Measurements from ENCODE around the gene KRCC1.
"Not testable (repeated sequence)": the region's sequence is repeated elsewhere in the genome, so short reads cannot be mapped to it uniquely, and the experiment has no call there.

The KRCC1 gene

DNA sequence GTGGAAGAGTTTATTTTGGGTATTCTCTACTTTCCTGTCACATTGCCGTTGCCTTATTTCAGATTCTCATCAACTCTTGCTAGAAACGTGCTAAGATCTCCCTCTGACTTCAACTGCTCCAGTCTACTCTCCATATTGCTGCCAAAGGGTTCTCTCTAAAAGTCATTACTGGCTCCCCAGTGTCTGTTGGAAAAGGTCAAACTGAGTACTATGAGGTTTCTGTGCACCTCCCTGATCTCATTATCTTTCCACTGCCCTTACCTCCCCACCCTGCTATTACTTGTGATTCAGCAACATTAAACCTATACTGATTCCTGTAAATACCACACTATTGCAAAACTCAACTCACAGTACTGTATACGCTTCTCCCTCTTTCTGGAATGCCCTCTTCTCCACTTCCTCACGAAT lies 1.9 kb upstream of the KRCC1 start:
- TF ChIP-seq POLR2AphosphoS5 (IDR thresholded peaks at IDR 0.05; ENCODE audit: low read depth, low read length) (no peak), TAF1 (IDR thresholded peaks at IDR 0.05; ENCODE audit: borderline replicate concordance, low read depth, low read length) (no peak), POLR2A (IDR thresholded peaks at IDR 0.05; ENCODE audit: low read depth, low read length) (no peak)
- DNase-seq (ENCODE audit: insufficient read length) (no peak), FAIRE-seq (no peak)

DNA sequence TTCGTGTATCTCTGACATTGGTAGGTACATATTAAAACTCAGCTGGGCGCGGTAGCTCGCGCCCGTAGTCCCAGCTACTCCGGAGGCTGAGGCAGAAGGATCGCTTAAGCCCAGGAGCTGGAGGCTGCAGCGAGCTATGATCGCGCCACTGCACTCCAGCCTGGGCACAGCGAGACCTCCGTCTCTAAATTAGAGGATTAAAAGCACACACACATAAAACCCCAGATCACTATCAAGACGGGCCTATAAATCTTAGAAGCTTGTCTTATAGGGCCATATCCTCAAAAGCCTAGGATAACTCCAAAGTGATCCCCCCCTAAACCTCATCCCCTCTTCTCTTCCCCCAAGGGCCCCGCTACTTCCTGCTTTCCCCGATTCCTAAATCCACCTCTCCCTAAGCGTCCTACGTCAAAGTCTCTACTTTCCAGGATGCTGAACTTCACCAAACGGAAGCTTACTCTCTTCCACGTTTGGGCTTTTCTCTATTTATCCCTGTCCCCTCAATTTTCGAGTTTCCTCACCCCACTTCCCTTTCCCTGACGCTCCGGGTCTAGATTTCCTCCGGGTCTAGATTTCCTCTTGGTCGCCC lies 707 bp downstream of the KRCC1 start:
- FAIRE-seq, result no peak
- TF ChIP-seq POLR2AphosphoS5 (IDR thresholded peaks at IDR 0.05; ENCODE audit: low read depth, low read length) (no peak), POLR2A (IDR thresholded peaks at IDR 0.05; ENCODE audit: low read depth, low read length) (no peak), TAF1 (IDR thresholded peaks at IDR 0.05; ENCODE audit: borderline replicate concordance, low read depth, low read length) (no peak)
- DNase-seq (ENCODE audit: insufficient read length), result peak; percentile 16

DNA sequence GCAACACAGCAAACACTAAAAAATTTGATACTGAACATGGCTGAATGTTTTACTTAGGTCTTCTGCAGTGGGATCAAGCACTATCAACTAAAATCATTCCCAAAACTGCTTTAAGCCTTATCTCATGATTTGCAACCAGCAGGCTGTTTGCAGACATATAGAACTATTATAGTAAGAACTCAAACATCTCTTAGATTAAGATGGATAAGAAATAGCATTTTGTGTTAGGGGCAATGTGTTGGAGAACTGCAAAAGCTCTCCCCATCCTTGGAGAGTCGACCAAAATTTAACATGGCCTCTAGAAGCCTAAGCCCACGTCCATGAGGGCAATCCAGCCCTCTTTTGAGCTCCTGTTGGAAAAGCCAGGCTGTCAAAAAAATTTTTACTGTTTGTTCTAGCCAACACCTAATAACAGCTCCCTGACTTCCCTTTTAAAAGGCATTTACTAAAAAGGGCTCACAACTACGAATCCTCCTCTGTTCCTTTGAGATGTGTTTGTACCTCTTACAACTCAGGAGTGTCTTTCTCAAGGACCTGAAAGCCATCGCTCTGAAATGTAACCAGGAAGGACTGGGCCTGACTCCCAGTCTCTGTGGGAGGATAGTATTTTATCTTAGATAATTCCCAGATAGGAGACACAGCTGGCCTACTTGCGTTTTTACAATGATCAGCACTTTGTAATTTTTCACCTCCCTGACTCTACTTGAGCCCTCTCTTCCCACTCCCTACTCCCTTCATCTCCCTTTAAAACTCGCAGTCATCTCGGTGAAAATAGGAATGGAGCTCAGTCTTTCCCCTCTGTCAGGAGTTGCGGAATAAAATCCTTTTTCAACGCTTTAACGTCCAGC lies 1.4 kb downstream of the KRCC1 start:
- DNase-seq (ENCODE audit: insufficient read length) (no peak), FAIRE-seq (no peak)
- no peak; the same call in 1 of the 2 replicates for TF ChIP-seq POLR2A (IDR thresholded peaks at IDR 0.05; ENCODE audit: low read depth, low read length)
- no peak for TF ChIP-seq POLR2AphosphoS5 (IDR thresholded peaks at IDR 0.05; ENCODE audit: low read depth, low read length)
- no peak for TF ChIP-seq TAF1 (IDR thresholded peaks at IDR 0.05; ENCODE audit: borderline replicate concordance, low read depth, low read length)

DNA sequence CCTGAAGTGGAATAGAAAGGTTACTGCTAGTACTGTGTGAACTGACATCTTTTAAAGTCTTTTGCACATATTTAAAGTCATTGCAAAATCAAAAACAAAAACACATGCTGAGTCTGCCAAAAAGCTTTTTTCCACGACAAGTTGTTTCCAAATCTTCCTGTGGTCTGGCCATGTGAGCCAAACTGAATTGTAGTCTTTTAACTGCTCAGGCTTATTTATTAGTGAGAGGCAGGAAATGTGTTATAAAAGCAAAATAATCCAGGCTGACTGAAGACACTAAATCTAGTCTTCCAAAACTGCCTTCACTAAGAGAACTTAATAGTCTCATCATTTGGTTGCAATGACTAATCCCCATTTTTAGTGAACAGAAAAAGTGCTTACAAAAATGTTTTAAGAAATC lies 2.3 kb downstream of the KRCC1 start:
- TF ChIP-seq POLR2AphosphoS5 (IDR thresholded peaks at IDR 0.05; ENCODE audit: low read depth, low read length), result no peak
- no peak for DNase-seq (ENCODE audit: insufficient read length)
- FAIRE-seq, result no peak

DNA sequence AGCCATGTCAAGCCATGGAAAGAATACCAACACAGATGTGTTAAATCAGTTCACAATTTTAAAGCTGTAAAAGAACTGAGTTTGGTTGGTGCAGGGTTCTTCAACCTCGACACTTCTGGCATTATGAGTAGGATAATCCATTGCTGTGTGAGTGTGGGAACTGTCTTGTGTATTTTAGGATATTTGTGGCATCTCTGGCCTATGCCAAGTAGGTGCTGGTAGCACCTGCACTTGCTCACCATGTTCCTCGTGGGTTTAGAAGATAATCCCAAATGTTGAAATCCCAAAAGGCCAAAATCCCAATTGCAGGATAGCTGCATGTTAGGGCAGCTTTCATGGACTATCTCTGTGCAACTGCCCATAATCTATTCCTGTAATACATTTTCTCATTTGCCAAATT lies 3.8 kb downstream of the KRCC1 start:
- FAIRE-seq, result no peak
- DNase-seq (ENCODE audit: insufficient read length), result no peak
- no peak for TF ChIP-seq TAF1 (IDR thresholded peaks at IDR 0.05; ENCODE audit: borderline replicate concordance, low read depth, low read length)
- TF ChIP-seq POLR2AphosphoS5 (IDR thresholded peaks at IDR 0.05; ENCODE audit: low read depth, low read length), result no peak; the same call in 1 of the 2 replicates
- TF ChIP-seq POLR2A (IDR thresholded peaks at IDR 0.05; ENCODE audit: low read depth, low read length), result no peak

DNA sequence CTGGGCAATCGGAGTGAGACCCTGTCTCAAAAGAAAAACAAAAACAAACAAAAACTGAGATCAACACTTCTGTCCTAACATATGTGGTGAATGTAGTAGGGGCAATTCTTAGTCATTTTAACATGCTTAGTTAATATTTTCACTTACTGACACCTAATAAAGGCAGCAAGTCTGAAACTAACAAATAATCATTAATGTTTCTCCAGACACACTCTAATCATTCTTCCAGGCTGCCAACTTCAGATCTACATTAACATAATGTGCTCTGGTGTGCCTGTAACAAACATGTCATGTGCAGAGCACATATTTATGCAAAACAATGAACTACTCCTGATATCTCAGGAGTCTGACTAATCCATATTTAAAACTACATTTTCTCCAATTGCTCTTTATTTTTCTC lies 6.0 kb downstream of the KRCC1 start:
- DNase-seq (ENCODE audit: insufficient read length) (no peak), FAIRE-seq (no peak)
- TF ChIP-seq POLR2AphosphoS5 (IDR thresholded peaks at IDR 0.05; ENCODE audit: low read depth, low read length) (no peak), TAF1 (IDR thresholded peaks at IDR 0.05; ENCODE audit: borderline replicate concordance, low read depth, low read length) (no peak), POLR2A (IDR thresholded peaks at IDR 0.05; ENCODE audit: low read depth, low read length) (no peak)

DNA sequence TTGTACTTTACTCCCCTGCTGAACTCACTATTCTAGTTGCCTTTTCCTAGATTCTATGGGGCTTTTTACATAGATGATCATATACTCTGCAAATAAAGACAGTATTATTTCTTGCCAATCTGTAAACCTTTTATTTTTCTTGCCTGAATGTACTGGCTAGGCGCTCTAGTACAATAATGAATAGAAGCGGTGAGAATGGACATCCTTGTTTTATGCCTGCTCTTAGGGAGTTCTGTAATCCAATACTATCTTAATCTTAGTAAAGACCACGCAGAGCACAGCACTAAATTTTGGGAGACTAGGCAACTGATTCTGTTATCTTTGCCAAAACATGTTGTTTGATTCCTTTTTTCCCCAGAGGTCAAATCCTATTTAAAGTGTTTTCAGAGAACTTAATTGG lies 7.0 kb downstream of the KRCC1 start:
- no peak for FAIRE-seq
- no peak for TF ChIP-seq POLR2AphosphoS5 (IDR thresholded peaks at IDR 0.05; ENCODE audit: low read depth, low read length)
- TF ChIP-seq POLR2A (IDR thresholded peaks at IDR 0.05; ENCODE audit: low read depth, low read length), result no peak
- TF ChIP-seq TAF1 (IDR thresholded peaks at IDR 0.05; ENCODE audit: borderline replicate concordance, low read depth, low read length), result no peak
- no peak for DNase-seq (ENCODE audit: insufficient read length)

DNA sequence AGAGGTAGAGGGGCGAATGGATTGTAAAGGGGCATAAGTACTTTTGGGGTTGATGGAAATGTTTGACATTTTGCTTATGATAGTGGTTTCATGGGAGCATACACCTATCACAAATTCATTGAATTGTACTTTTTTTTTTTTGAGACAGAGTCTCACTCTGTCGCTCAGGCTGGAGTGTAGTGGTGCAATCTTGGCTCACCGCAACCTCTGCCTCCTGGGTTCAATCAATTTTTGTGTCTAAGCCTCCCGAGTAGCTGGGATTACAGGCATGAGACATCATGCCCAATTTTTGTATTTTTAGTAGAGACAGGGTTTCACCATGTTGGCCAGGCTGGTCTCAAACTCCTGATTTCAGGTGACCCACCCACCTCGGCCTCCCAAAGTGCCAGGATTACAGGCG lies 10.0 kb downstream of the KRCC1 start:
- FAIRE-seq; DNase-seq (ENCODE audit: insufficient read length): not testable (repeated sequence)

DNA sequence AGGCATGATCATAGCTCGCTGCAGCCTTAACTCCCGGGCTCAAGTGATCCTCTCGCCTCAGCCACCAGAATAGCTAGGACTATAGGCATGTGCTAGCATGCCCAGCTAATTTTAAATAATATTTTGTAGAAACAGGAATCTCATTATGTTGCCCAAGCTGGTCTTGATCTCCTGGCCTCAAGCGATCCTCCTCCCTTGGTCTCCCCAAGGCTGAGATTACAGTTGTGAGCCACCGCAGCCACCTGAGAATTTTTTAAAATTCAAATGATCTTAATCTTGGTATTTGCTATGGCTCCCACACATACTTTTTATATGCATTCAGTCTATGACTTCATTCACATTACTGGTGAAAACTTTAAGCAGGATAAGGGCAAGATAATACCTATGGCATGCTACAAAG lies 13.1 kb downstream of the KRCC1 start:
- no peak for TF ChIP-seq TAF1 (IDR thresholded peaks at IDR 0.05; ENCODE audit: borderline replicate concordance, low read depth, low read length)
- TF ChIP-seq POLR2AphosphoS5 (IDR thresholded peaks at IDR 0.05; ENCODE audit: low read depth, low read length), result no peak
- no peak for TF ChIP-seq POLR2A (IDR thresholded peaks at IDR 0.05; ENCODE audit: low read depth, low read length)
- FAIRE-seq (no peak), DNase-seq (ENCODE audit: insufficient read length) (no peak)

DNA sequence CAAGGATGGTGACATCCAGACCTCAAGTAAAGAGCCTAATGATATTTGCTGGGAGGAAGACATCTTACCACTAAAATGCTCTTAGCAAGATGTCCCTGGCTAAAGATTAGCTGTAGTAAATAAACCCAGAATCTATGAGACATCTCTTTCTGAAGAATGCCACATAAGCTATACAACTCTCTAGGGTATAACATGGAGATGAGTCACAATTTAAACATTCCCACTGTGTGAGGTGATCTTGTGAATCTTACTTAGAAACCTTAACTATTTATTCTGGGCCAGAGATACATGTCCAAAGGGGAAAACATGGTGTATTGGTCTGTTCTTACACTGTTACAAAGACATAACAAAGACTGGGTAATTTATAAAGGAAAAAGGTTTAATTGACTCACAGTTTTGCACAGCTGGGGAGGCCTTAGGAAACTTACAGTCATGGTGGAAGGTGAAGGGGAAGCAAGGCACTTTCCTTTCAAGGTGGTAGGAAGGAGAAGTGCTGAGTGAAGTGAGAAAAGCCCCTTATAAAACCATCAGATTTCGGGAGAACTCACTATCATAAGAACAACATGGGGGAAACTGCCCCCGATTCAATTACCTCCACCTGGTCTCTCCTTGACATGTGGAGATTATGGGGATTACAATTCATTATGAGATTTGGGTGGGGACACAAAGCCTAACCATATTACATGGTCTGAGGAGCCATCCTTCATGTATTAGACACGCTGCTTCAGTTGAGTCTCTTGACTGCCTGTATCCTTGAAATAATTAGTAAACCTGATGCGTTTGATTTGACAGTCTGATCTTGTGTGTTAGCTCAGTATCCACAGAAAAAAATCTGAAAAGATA lies 17.1 kb downstream of the KRCC1 start:
- TF ChIP-seq POLR2A (IDR thresholded peaks at IDR 0.05; ENCODE audit: low read depth, low read length) (no peak), POLR2AphosphoS5 (IDR thresholded peaks at IDR 0.05; ENCODE audit: low read depth, low read length) (no peak), TAF1 (IDR thresholded peaks at IDR 0.05; ENCODE audit: borderline replicate concordance, low read depth, low read length) (no peak)
- FAIRE-seq (no peak), DNase-seq (ENCODE audit: insufficient read length) (no peak)

DNA sequence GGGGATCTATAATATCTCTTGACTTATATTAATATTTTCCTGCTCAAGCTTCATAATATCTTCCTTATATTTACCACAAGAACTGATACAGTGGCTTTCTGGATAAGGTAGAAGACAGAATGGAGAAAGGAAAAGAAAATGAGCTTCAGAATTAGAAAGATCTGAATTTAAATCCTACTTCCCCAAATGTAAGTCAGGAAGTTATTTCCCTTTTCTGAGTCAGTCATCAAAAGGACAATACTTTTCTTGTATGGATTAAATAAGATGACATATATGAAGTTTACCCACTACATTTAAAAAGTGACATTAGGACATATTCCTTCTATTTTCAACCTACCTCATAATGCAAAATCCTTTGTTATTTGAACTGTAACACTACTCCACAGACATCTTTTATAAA lies 19.0 kb downstream of the KRCC1 start:
- FAIRE-seq (no peak), DNase-seq (ENCODE audit: insufficient read length) (no peak)
- TF ChIP-seq TAF1 (IDR thresholded peaks at IDR 0.05; ENCODE audit: borderline replicate concordance, low read depth, low read length) (no peak), POLR2A (IDR thresholded peaks at IDR 0.05; ENCODE audit: low read depth, low read length) (no peak), POLR2AphosphoS5 (IDR thresholded peaks at IDR 0.05; ENCODE audit: low read depth, low read length) (no peak)

DNA sequence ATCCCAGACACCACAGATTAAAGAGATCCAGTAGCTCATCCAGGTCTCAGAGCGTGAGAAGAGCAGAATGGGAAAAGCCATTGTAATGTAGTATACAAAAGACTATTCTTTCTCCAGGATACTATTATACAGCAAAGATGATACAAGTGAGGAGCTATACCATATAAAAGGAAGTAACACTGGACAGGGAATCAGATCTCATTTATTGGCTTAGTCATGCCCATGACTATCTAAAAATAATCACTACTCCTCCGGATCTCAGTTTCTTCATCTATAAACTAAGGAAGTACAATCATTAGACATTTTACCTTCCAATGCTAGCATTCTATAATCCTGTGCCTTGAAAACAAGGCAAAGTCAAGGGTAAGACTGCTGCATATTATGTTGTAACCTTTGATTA lies 19.4 kb downstream of the KRCC1 start:
- FAIRE-seq (no peak), DNase-seq (ENCODE audit: insufficient read length) (no peak)
- TF ChIP-seq POLR2A (IDR thresholded peaks at IDR 0.05; ENCODE audit: low read depth, low read length) (no peak), TAF1 (IDR thresholded peaks at IDR 0.05; ENCODE audit: borderline replicate concordance, low read depth, low read length) (no peak), POLR2AphosphoS5 (IDR thresholded peaks at IDR 0.05; ENCODE audit: low read depth, low read length) (no peak)

All from GM12892 (cell line).